Nephron progenitor cell (in vitro differentiated cells): Measurements from ENCODE around the gene SPTB.

Source experiments
- DNase-seq: peaks from one replicate; pipeline ENCODE4 v3.0.0; 2021
- H3K27ac Mint-ChIP-seq: 2 replicates; pipeline ENCODE4 v1.8.0; 2021; ENCODE audit warnings: mild to moderate bottlenecking, moderate library complexity, mixed read lengths
- H3K27me3 Mint-ChIP-seq: 2 replicates; pipeline ENCODE4 v1.8.0; 2021; ENCODE audit warnings: mild to moderate bottlenecking, low read depth, mixed read lengths; ENCODE audit not compliant: poor library complexity
- H3K36me3 Mint-ChIP-seq: 2 replicates; pipeline ENCODE4 v1.8.0; 2021; ENCODE audit warnings: low read depth, mixed read lengths
- H3K4me1 Mint-ChIP-seq: 2 replicates; pipeline ENCODE4 v1.8.0; 2021; ENCODE audit warnings: mixed read lengths
- H3K4me3 Mint-ChIP-seq: 2 replicates; pipeline ENCODE4 v1.8.0; 2021; ENCODE audit warnings: mild to moderate bottlenecking, moderate library complexity, mixed read lengths
- H3K9me3 Mint-ChIP-seq: 2 replicates; pipeline ENCODE4 v1.8.0; 2021; ENCODE audit warnings: mild to moderate bottlenecking, moderate library complexity, mixed read lengths
- TF ChIP-seq, protein P1 (sequence below): fragments of 200-600 bp; sonication (generic); IDR thresholded peaks from 2 replicates; pipeline ENCODE4 v1.5.0; 2021; ENCODE audit warnings: antibody characterized with exemption

SPTB gene

DNA sequence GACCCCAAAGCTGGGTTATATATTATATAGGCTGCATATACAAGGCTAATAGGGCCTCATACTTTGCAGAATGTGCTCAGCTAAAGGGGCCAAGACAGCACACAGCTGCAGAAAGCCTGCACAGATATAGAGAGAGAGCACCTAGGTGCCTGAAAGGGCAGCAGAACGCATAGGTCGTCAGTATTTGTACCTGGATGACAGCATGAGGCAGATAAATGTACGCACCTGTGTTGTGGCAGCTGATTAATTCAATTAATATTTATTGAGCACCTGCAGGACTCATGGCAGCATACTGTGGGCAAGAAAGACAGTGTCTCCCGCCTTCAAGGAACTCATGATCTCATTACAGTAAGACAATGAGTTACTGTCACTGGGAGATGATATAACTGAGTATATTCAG, 33.4 kb downstream of the SPTB start:
- H3K9me3 Mint-ChIP-seq = no peaks in the 10 kb centered on the region
- no peaks in the 10 kb centered on the region for H3K36me3 Mint-ChIP-seq
- H3K4me3 Mint-ChIP-seq = no peak overlapping the region
- H3K27me3 Mint-ChIP-seq = peaks cover 7% of the 10 kb centered on the region
- H3K4me1 Mint-ChIP-seq = peaks cover 54% of the 10 kb centered on the region
- TF ChIP-seq, protein P1, sequence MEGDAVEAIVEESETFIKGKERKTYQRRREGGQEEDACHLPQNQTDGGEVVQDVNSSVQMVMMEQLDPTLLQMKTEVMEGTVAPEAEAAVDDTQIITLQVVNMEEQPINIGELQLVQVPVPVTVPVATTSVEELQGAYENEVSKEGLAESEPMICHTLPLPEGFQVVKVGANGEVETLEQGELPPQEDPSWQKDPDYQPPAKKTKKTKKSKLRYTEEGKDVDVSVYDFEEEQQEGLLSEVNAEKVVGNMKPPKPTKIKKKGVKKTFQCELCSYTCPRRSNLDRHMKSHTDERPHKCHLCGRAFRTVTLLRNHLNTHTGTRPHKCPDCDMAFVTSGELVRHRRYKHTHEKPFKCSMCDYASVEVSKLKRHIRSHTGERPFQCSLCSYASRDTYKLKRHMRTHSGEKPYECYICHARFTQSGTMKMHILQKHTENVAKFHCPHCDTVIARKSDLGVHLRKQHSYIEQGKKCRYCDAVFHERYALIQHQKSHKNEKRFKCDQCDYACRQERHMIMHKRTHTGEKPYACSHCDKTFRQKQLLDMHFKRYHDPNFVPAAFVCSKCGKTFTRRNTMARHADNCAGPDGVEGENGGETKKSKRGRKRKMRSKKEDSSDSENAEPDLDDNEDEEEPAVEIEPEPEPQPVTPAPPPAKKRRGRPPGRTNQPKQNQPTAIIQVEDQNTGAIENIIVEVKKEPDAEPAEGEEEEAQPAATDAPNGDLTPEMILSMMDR = no peak
- DNase-seq = no peak
- H3K27ac Mint-ChIP-seq = peak overlapping the region; percentile 19

DNA sequence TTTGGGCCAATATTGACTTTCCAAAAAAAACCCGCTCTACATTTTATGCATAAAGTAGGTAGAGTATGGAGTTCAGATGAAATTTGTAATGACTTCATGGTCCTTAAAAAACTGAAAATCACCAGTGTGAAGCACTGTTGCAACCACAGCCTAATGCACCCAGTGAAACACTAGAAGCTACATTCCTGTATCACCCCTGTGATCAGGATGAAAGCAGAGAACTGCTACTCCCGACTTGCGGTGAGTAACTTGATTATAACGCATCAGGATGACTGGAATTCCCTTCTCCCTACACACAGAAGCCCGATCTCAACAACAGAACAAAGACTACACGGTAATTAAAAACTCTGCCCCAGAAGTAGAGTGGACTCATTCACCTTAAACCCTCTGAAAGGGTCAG, 33.8 kb downstream of the SPTB start:
- no peak for DNase-seq
- H3K27ac Mint-ChIP-seq = peak overlapping the region; percentile 19
- H3K4me3 Mint-ChIP-seq = peak overlapping the region; percentile 5
- H3K4me1 Mint-ChIP-seq = peaks cover 58% of the 10 kb centered on the region
- H3K9me3 Mint-ChIP-seq = no peaks in the 10 kb centered on the region
- H3K27me3 Mint-ChIP-seq = peaks cover 7% of the 10 kb centered on the region
- TF ChIP-seq, protein P1 = no peak
- no peaks in the 10 kb centered on the region for H3K36me3 Mint-ChIP-seq

DNA sequence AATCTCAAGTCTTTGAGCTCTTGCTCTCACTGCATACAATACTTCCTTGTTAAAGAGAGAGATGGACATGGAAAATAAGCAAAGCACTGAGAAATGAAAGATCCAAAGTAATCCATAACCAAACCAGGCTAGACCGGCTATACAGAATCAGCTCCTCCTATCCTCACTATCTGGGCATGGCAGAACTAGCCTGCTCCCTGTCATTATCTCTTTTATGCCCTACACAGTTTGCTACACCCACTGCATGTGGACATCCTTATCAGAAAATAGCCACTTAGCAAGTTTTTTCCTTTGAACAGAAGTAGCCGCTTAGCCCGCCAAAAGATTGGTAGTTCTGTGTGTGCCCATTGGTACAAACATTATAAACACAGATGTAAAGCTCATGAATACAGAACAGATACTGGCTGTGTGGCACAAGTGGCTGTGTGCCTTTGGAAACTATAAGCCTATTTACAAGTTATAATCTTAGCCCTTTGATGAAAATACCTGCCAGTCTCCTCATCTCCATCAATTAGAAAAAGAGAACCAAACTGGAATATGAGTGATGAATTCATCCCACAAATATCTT, 34.7 kb downstream of the SPTB start:
- TF ChIP-seq, protein P1 = no peak
- H3K9me3 Mint-ChIP-seq = no peaks in the 10 kb centered on the region
- no peak overlapping the region for H3K4me3 Mint-ChIP-seq
- H3K36me3 Mint-ChIP-seq = no peaks in the 10 kb centered on the region
- no peak overlapping the region for H3K27ac Mint-ChIP-seq
- no peak for DNase-seq
- peaks cover 7% of the 10 kb centered on the region for H3K27me3 Mint-ChIP-seq
- H3K4me1 Mint-ChIP-seq = peaks cover 66% of the 10 kb centered on the region

DNA sequence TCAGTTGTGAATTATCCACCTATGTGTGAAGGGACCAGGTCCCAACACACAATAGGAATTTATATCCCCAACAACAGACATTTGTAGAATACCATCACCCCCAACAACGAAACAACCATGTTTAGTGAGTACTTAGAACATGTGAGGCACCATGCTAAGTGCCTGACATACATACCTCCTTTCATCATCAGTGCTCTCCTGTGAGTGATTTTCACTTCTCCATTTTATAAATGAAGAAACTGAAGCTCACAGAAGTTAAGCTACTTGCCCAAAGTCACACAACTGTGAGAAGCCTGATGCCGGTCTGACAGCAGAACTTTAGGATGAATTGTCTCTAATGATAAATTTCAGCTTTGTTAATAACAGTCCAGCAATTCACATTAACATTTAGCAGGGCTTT, 35.4 kb downstream of the SPTB start:
- Mint-ChIP-seq H3K36me3 (no peaks in the 10 kb centered on the region), H3K9me3 (no peaks in the 10 kb centered on the region), H3K27me3 (peaks cover 7% of the 10 kb centered on the region), H3K27ac (no peak overlapping the region), H3K4me1 (peaks cover 70% of the 10 kb centered on the region), H3K4me3 (no peak overlapping the region)
- no peak for DNase-seq
- TF ChIP-seq, protein P1 = no peak

DNA sequence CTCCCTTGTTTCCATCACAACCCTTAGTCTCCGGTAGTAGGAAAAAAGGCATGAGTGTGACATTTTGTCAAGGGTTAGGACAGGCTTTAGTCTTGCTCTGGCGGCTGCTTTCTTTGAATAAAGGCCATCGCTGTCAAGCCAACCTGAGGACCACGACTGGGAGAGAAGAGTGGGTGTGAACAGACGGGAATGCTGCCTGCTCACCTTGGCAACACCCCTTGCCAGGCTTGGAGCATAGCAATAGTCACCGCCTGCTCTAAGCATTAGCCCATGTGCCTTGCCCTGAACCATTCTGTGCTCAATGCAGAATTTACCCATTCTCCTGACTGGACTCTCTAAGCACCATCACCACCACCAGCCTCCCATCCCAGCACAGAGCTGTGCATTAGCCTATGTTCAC, 36.2 kb downstream of the SPTB start:
- Mint-ChIP-seq H3K9me3 (no peaks in the 10 kb centered on the region), H3K4me1 (peaks cover 70% of the 10 kb centered on the region), H3K4me3 (no peak overlapping the region), H3K36me3 (no peaks in the 10 kb centered on the region), H3K27me3 (peaks cover 7% of the 10 kb centered on the region), H3K27ac (no peak overlapping the region)
- DNase-seq = no peak
- TF ChIP-seq, protein P1 = no peak
